Measurements from ENCODE around the gene LYPD4. TPM values are rescaled to one million over a fixed set of nuclear protein-coding genes. Genes with fewer than 3 reads are reported as not detected.
A peak's percentile ranks its signal among the peaks of the same experiment; 100 is the strongest.

Gene LYPD4
- total RNA-seq, 3 donors from 2014 or later = not detected

DNA sequence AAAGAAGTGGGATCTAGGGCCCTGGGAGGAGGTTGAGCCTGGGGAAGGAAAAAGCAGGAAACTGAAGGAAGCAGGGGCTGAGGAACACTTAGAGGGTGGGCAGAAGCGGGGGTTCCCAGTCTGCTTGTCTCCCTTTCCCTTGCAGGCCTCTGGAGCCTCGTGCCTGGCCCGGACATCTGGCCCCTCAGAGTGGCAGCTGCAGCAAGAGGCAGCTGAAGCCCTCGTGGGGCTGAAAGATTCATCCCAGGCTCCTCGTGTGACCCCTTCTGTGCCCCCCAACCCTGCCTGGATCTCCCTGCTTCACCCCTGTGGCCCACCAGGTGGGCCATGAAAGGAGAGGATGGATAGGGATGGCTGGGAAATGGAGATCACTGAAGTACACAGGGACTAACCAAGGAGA lies 5.9 kb upstream of the LYPD4 start:
- no peaks in the 10 kb centered on the region for H3K4me1 Mint-ChIP-seq (ENCODE audit: low read depth)
- H3K27me3 Mint-ChIP-seq (ENCODE audit: low read depth) = peaks cover 3% of the 10 kb centered on the region
- no peaks in the 10 kb centered on the region for H3K9me3 Mint-ChIP-seq
- H3K36me3 Mint-ChIP-seq (ENCODE audit: insufficient read depth) = no peaks in the 10 kb centered on the region
- DNase-seq (no peak), ATAC-seq (no peak)
- no peak overlapping the region for H3K4me3 Mint-ChIP-seq

DNA sequence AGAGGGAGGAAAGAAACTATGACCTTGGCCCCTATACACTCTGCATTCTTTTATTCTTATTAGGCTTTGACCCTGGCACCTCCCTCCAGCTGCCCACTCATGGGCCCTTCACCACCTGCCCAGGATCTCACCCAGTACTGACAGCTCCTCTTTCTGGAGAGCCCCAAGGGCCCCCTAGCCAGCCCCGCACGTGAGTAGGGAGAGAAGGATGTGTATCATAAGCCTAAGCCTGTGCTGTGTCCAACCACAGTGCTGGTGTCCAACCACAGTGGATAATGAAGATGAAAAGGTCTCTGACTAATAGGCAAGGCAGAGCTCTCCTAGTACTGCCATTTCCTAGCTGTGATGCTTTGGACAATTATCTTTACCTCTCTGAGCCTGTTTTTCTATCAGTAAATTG lies 4.6 kb upstream of the LYPD4 start:
- no peaks in the 10 kb centered on the region for H3K4me1 Mint-ChIP-seq (ENCODE audit: low read depth)
- no peak for DNase-seq
- H3K9me3 Mint-ChIP-seq = no peaks in the 10 kb centered on the region
- no peak for ATAC-seq
- H3K27me3 Mint-ChIP-seq (ENCODE audit: low read depth) = peaks cover 3% of the 10 kb centered on the region
- H3K4me3 Mint-ChIP-seq = no peak overlapping the region
- no peaks in the 10 kb centered on the region for H3K36me3 Mint-ChIP-seq (ENCODE audit: insufficient read depth)

DNA sequence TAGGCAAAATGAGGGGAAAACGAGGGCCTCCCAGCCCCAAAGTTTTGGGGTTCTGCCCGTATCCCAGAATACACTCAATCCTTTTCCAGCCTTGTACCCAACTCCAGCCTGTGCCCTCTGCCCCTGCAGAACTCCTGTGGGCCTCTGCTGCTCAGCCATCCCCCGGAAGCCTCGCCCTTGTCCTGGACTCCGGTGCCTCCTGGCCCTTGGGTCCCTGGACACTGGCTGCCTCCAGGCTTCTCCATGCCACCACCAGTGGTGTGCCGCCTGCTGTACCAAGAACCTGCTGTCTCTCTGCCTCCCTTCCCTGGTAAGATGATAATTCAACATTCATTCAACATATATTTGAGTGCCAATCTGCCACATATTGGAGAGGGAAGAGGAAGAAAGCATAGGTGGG lies 4.2 kb upstream of the LYPD4 start:
- no peaks in the 10 kb centered on the region for H3K9me3 Mint-ChIP-seq
- ATAC-seq (no peak), DNase-seq (no peak)
- H3K36me3 Mint-ChIP-seq (ENCODE audit: insufficient read depth) = no peaks in the 10 kb centered on the region
- no peak overlapping the region for H3K4me3 Mint-ChIP-seq
- peaks cover 3% of the 10 kb centered on the region for H3K27me3 Mint-ChIP-seq (ENCODE audit: low read depth)
- no peaks in the 10 kb centered on the region for H3K4me1 Mint-ChIP-seq (ENCODE audit: low read depth)

DNA sequence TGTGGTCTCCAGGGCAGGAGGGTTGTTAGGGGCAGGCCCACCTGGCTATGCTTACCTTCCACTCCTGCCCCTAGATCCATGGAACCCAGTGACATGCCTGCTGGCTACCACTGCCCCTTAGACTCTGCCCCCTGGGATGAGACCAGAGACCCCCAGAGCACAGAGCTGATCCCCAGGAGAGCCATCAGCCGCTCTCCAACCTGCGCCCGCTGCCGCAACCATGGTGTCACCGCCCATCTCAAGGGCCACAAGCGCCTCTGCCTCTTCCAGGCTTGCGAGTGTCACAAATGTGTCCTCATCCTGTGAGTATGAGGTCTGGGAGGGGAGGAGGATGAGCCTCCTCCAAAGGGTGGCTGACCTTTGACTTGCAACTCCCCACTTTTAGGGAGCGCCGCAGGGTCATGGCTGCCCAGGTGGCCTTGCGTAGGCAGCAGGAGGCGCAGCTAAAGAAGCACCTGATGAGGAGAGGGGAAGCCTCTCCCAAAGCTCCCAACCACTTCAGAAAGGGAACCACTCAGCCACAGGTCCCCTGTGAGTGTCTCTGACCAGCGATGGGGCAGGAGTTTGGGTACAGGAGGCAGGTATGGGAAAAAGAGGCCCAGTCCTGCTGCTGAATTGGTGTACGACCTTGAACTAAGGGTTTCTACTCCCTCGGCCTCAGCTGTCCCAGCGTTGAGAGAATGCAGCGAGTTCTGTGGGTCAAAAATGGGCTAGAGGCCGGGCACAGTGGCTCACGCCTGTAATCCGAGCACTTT lies 3.0 kb upstream of the LYPD4 start:
- DNase-seq (no peak), ATAC-seq (no peak)
- no peaks in the 10 kb centered on the region for H3K4me1 Mint-ChIP-seq (ENCODE audit: low read depth)
- H3K36me3 Mint-ChIP-seq (ENCODE audit: insufficient read depth) = no peaks in the 10 kb centered on the region
- H3K27me3 Mint-ChIP-seq (ENCODE audit: low read depth) = peaks cover 3% of the 10 kb centered on the region
- H3K9me3 Mint-ChIP-seq = no peaks in the 10 kb centered on the region
- no peak overlapping the region for H3K4me3 Mint-ChIP-seq

DNA sequence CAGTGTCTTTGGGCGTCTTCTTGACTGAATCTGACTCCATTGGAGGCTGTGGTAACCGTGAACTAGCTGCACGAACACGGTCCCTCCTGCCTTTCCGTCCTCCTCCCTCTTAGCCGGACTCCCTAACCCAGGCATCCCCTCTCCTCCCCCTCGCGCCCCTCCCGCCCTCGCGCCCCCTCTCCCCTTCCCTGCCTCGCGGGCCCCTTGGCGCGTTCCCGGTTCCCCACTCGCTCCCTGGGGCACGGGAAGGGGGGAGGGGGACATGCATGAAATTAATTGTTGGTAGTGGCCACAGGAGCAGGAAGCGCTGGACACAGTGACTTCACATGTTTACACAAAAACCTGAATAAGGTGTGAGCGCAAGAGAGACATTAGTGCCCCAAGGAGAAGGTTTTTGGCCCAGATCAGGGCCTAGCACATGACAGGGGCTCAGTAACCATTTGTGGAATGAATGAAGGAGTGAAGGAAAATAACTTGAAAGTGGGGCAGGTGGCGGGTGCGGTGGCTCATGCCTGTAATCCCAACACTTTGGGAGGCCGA lies 638 bp upstream of the LYPD4 start:
- DNase-seq (no peak), ATAC-seq (no peak)
- Mint-ChIP-seq H3K9me3 (no peaks in the 10 kb centered on the region), H3K4me1 (ENCODE audit: low read depth) (no peaks in the 10 kb centered on the region), H3K27me3 (ENCODE audit: low read depth) (peaks cover under 1% of the 10 kb centered on the region), H3K4me3 (no peak overlapping the region), H3K36me3 (ENCODE audit: insufficient read depth) (no peaks in the 10 kb centered on the region)

DNA sequence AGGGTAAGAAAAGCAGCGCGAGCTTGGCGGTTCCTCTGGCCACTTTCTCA lies 343 bp upstream of the LYPD4 start, which contains the start of gene DMRTC2:
Gene DMRTC2 (plus strand): TSS at position 42 of the 50 bp plus-strand sequence. CDS start 2,387 bp downstream, outside the sequence.
- Mint-ChIP-seq H3K36me3 (ENCODE audit: insufficient read depth) (no peaks in the 10 kb centered on the region), H3K4me1 (ENCODE audit: low read depth) (no peaks in the 10 kb centered on the region), H3K4me3 (no peak within 1 kb of the TSS), H3K27me3 (ENCODE audit: low read depth) (peaks cover 3% of the 10 kb centered on the region), H3K9me3 (no peaks in the 10 kb centered on the region)
- DNase-seq (no peak), ATAC-seq (no peak)

DNA sequence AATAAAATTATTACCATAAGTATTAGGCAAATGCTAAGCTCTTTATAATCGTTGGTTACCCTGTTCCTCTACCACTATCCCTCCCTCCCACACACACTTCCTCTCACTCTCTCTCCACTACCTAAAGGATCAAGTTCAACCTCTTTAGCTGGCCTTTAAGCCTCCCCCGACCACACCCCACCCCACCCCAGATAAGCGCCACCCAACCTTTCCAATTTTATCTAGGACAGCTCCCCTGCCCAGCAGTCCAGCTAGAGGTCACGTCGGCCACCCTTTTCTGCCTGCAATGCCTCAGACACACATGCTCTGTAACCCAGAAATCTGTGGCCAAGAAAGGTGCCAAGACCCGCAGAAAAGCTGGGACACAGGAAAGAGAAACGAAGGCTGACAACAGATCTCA lies 1.1 kb downstream of the LYPD4 start:
- H3K9me3 Mint-ChIP-seq = no peaks in the 10 kb centered on the region
- no peaks in the 10 kb centered on the region for H3K36me3 Mint-ChIP-seq (ENCODE audit: insufficient read depth)
- DNase-seq (no peak), ATAC-seq (no peak)
- no peaks in the 10 kb centered on the region for H3K4me1 Mint-ChIP-seq (ENCODE audit: low read depth)
- no peak overlapping the region for H3K4me3 Mint-ChIP-seq
- H3K27me3 Mint-ChIP-seq (ENCODE audit: low read depth) = peaks cover 6% of the 10 kb centered on the region

DNA sequence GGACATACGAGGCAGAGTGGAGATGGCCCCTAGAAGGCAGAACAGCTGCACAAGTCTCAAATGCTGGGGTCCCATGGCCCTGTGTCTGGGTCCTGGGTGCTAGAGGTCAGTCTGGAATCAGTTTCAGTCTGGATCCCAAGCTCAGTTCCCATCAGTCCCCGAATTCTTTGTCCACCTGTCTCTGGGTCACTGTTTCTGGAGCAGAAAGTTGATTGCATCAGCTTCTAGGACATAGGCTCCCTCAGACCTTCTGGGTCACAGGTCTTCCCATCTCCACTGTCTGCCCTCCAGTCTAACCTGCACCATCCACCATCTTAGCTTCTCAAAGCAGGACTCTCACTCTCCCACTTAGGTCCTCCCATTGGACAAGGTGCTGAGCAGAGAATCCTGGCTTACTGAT lies 5.3 kb downstream of the LYPD4 start:
- Mint-ChIP-seq H3K27me3 (ENCODE audit: low read depth) (peaks cover 19% of the 10 kb centered on the region), H3K36me3 (ENCODE audit: insufficient read depth) (no peaks in the 10 kb centered on the region), H3K4me3 (no peak overlapping the region), H3K9me3 (no peaks in the 10 kb centered on the region), H3K4me1 (ENCODE audit: low read depth) (peaks cover 1% of the 10 kb centered on the region)
- DNase-seq (no peak), ATAC-seq (no peak)

DNA sequence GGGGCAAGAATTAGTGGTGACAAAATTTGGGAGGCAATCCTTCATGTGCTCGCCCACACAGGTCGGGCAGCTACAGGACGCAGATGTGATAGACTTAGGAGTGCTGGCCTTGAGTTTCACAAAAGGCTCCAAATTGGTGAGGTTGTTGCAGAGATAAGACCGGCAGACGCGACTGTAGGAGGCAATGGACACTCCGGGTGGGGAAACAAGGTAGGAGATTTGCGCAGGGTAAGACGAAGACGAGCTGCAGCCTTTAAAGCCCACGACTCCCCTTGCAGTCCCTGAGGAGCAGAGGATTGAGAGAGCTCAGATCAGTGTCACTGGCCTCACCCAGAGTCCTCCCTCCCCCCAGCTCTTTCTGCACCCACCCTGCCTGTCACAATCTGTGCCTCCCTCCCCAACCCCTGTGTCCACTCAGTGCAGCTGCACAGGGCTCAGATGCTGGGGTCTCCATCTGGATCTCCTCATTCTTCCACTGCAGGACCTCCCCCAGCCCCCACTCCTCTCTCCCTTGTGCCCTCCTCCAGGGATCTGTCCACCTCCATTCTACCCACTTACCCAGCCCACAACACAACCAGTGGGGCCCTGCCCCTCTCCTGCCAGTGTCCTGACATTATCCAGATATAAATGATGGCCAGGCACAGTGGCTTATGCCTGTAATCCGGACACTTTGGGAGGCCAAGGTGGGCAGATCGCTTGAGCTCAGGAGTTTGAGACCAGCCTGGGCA lies 6.3 kb downstream of the LYPD4 start:
- H3K27me3 Mint-ChIP-seq (ENCODE audit: low read depth) = peaks cover 19% of the 10 kb centered on the region
- no peak for DNase-seq
- no peaks in the 10 kb centered on the region for H3K36me3 Mint-ChIP-seq (ENCODE audit: insufficient read depth)
- no peak for ATAC-seq
- H3K4me1 Mint-ChIP-seq (ENCODE audit: low read depth) = peaks cover 1% of the 10 kb centered on the region
- H3K9me3 Mint-ChIP-seq = no peaks in the 10 kb centered on the region
- H3K4me3 Mint-ChIP-seq = no peak overlapping the region

DNA sequence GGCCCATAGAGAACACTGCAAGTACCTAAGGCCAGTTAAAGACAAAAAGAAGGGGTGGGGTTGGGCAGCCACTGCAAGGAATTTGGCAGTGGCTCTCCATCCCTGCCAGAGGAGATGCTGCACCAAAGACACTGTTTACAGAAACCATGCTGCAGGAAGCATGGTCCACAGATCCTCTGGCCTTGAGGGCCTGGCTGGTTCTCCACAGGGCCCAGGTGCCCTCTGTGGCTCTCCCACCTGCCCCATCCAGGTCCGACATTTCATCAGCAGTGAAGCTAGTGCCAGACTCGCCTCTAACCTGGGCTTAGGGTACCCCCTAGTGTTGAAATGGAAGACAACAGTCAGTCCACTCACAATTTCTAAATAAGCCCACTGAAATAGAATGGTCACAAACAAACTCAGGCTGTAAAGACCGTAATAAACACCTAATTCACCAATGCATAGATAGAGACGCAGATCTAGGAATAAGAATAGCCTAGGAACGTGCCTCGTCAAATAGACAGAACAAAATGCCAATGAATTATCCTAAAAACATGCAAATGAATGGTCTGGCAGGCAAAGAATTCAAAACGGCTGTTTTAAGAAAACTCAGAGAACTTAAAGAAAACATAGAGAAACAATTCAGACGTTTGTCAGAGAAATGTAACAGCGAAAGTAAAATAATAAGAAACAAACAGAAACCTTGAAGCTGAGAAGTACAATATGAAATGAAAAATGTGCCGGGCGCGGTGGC lies 23.3 kb downstream of the LYPD4 start:
- Mint-ChIP-seq H3K9me3 (no peaks in the 10 kb centered on the region), H3K36me3 (ENCODE audit: insufficient read depth) (no peaks in the 10 kb centered on the region), H3K4me1 (ENCODE audit: low read depth) (no peaks in the 10 kb centered on the region), H3K4me3 (no peak overlapping the region), H3K27me3 (ENCODE audit: low read depth) (peaks cover 12% of the 10 kb centered on the region)
- DNase-seq (peak; percentile 30), ATAC-seq (peak; percentile 75 to 82)

DNA sequence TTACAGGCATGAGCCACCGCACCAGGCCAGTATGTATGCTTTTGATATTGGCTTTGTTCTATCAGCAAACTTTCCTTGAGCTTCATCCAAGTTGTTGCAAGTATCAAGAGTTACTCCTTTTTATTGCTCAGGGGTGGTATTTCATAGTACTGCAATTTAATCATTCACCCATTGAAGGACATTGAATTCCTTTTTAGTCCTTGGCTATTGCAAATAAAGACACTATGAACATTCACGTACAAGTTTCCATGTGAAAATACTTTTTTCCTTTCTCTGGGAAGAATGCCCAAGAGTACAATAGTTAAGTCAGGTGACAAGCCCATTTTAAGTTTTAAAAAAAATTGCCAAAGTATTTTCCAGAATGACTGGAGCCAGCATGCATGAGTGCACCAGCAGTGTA lies 27.7 kb downstream of the LYPD4 start:
- no peak overlapping the region for H3K4me3 Mint-ChIP-seq
- no peaks in the 10 kb centered on the region for H3K36me3 Mint-ChIP-seq (ENCODE audit: insufficient read depth)
- H3K9me3 Mint-ChIP-seq = no peaks in the 10 kb centered on the region
- ATAC-seq (no peak), DNase-seq (no peak)
- peaks cover 12% of the 10 kb centered on the region for H3K27me3 Mint-ChIP-seq (ENCODE audit: low read depth)
- peaks cover 3% of the 10 kb centered on the region for H3K4me1 Mint-ChIP-seq (ENCODE audit: low read depth)

DNA sequence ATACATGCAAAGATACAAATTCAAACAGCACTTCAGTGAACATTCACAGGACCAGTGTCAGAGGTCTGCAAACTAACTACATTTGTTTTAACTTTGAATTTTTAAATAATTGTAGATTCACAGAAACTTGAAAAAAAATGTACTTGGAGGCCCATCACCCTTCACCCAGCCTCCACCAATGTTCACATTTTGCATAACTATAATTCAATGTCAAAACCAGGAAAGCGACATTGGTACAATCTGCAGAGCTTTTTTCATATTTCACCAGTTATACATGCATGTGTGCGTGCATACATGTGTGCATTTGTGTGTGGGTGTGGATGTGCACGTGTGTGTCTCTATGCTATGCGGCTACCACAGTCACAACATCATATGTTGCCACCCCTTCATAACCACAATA lies 29.2 kb downstream of the LYPD4 start:
- ATAC-seq (no peak), DNase-seq (no peak)
- Mint-ChIP-seq H3K4me1 (ENCODE audit: low read depth) (peaks cover 3% of the 10 kb centered on the region), H3K36me3 (ENCODE audit: insufficient read depth) (no peaks in the 10 kb centered on the region), H3K27me3 (ENCODE audit: low read depth) (peaks cover 7% of the 10 kb centered on the region), H3K9me3 (no peaks in the 10 kb centered on the region), H3K4me3 (no peak overlapping the region)

DNA sequence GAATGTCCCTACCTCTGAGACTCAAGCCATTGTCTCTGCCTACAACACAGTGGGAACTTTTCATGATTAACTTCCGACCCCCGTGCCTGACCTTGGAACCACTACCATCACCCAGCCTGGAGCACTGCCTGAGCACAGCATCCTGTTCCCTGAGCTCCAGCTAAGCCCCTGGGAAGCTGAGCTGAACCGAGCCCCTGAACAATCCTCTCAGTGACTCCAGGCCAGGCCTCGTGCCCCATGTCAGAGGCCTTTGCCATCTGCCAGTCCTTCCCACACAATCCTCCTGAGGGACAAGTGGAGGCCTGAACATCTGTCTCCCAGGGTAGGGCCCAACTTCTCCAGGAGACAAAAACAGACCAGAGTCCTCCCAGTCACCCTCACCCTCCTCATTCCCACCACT lies 30.6 kb downstream of the LYPD4 start:
- DNase-seq (no peak), ATAC-seq (no peak)
- H3K4me1 Mint-ChIP-seq (ENCODE audit: low read depth) = peaks cover 3% of the 10 kb centered on the region

DNA sequence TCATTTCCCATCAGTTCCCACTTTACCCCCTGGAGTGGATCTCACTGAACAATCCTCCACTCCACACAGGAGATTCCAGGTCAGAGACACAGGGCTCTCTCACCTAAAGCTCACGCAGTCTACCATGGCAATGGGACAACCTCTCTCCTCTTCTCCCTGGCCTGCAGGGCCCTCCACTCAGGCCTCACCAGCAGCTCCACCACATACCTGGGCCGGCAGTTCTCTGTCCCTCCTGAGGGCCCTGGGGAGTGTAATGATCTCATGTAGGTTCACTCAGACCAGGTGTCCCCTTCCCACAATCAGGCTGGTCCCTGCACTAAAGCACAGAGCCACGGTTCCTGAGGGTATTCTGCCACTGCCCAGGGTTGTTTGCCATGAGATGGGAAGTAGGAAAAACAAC lies 32.5 kb downstream of the LYPD4 start:
- Mint-ChIP-seq H3K4me3 (no peak overlapping the region), H3K27me3 (ENCODE audit: low read depth) (peaks cover 22% of the 10 kb centered on the region), H3K9me3 (no peaks in the 10 kb centered on the region), H3K4me1 (ENCODE audit: low read depth) (peaks cover 3% of the 10 kb centered on the region), H3K36me3 (ENCODE audit: insufficient read depth) (no peaks in the 10 kb centered on the region)
- ATAC-seq (no peak), DNase-seq (no peak)

More for the DNA sequence above, 30.6 kb downstream of the LYPD4 start:
- H3K36me3 Mint-ChIP-seq (ENCODE audit: insufficient read depth) = no peaks in the 10 kb centered on the region
- peaks cover 13% of the 10 kb centered on the region for H3K27me3 Mint-ChIP-seq (ENCODE audit: low read depth)
- H3K9me3 Mint-ChIP-seq = no peaks in the 10 kb centered on the region
- no peak overlapping the region for H3K4me3 Mint-ChIP-seq

DNA sequence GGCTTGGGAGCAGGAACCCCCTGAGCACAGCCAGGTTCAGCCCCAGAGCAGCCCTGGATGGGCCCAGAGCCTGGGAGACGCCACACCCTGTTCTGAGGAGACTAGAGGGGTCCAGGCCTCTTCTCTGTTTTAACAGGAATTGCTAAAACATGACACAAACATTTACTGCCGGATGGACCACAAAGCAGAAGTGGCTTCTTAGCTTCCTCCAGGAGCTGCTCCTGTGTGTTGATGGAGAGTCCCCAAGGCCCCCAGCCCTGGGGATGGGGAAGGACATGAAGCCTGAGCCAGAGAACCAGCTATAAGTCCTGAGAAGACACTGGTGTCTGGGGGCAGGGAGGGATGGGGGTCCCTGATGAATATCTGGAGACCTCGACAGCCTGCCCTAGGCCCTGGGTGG lies 33.4 kb downstream of the LYPD4 start:
- no peaks in the 10 kb centered on the region for H3K9me3 Mint-ChIP-seq
- H3K4me1 Mint-ChIP-seq (ENCODE audit: low read depth) = peaks cover 3% of the 10 kb centered on the region
- H3K4me3 Mint-ChIP-seq = no peak overlapping the region
- no peak for ATAC-seq
- no peak for DNase-seq
- peaks cover 25% of the 10 kb centered on the region for H3K27me3 Mint-ChIP-seq (ENCODE audit: low read depth)
- H3K36me3 Mint-ChIP-seq (ENCODE audit: insufficient read depth) = no peaks in the 10 kb centered on the region
